Left lobe of liver (tissue), 2 donors: ENCODE results near the gene PPP1R10. TPM values are rescaled to one million over a fixed set of nuclear protein-coding genes. Genes with fewer than 3 reads are reported as not detected.
A peak's percentile ranks its signal among the peaks of the same experiment; 100 is the strongest.

Source experiments
- ATAC-seq: fragments of 200-7000 bp; cut with Tn5 transposase; one replicate; pipeline ENCODE4 v1.9.1; 2020; ENCODE audit warnings: mild to moderate bottlenecking, moderate library complexity
- DNase-seq: peaks from one replicate; pipeline ENCODE4 v3.0.0-alpha.2; 2020; ENCODE audit warnings: low spot score
- total RNA-seq: library from RNA; stranded (reverse); gene quantifications from one replicate; pipeline ENCODE4 v1.2.1, GENCODE V29; 2021
- donor health status: DM: no; HTN: no; CAD: no; lungs with moderate emphysema.
- donor health status: DM: no; HTN: yes; CAD: no.

PPP1R10 gene
- total RNA-seq, 1 donor from 2014 or later, result 49.8 TPM

- ATAC-seq, result peak; percentile 5
- DNase-seq, result no peak
These were observed 17.3 kb downstream of the PPP1R10 start for GRCh38 chr6:30599625-30600324.

- DNase-seq, result no peak
- ATAC-seq, result peak; percentile 8
These were observed 18.0 kb downstream of the PPP1R10 start for GRCh38 chr6:30598912-30599624.

GRCh38 chr6:30597315-30598144 is 19.5 kb downstream of the PPP1R10 start:
- ATAC-seq, result peak; percentile 85
- peak; percentile 80 for DNase-seq

GRCh38 chr6:30592287-30592686 is 24.8 kb downstream of the PPP1R10 start:
- no peak for DNase-seq

GRCh38 chr6:30591008-30591407 is 26.0 kb downstream of the PPP1R10 start:
- ATAC-seq, result no peak
- DNase-seq, result no peak

More at GRCh38 chr6:30592287-30592686, 24.8 kb downstream of the PPP1R10 start:
- ATAC-seq, result no peak

- DNase-seq (no peak), ATAC-seq (no peak)
These were observed 26.5 kb downstream of the PPP1R10 start for GRCh38 chr6:30590509-30590908.

DNA sequence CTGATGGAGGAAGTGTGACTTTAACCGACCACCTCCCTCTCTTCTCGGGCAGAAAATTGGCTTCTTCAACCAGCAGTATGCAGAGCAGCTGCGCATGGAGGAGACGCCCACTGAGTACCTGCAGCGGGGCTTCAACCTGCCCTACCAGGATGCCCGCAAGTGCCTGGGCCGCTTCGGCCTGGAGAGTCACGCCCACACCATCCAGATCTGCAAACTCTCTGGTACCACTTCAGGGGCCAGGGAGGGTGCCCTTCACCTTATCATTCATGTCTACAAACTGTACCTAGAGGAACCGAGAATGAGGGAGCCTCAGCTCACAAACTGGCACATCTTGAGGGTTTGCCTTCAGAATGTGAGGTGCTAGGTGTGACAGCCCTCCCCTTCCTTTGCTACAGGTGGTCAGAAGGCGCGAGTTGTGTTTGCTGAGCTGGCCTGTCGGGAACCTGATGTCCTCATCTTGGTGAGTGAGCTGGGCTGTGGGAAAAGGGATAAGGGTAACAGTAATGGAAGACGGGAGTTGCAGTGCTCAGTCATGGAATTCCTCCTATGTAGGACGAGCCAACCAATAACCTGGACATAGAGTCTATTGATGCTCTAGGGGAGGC is 27.2 kb downstream of the PPP1R10 start:
- ATAC-seq, result no peak
- DNase-seq, result no peak

- DNase-seq (no peak), ATAC-seq (no peak)
These were observed 33.1 kb downstream of the PPP1R10 start for GRCh38 chr6:30583921-30584320.

DNA sequence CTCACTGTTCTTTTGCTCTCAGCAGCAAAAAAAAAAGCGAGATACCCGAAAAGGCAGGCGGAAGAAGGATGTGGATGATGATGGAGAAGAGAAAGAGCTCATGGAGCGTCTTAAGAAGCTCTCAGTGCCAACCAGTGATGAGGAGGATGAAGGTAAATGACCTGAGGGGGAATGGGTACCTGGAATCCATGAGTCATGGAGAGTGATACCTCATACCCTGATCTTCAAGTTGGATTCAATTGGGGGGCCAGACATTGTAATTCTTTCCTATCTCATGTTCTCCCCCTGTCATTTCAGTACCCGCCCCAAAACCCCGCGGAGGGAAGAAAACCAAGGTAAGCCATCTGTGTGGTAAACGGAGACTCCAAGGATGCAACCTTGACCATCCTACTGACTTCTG is 39.0 kb downstream of the PPP1R10 start:
- ATAC-seq (no peak), DNase-seq (no peak)

GRCh38 chr6:30573113-30573512 is 43.9 kb downstream of the PPP1R10 start:
- ATAC-seq, result no peak

GRCh38 chr6:30572148-30572547 is 44.9 kb downstream of the PPP1R10 start:
- DNase-seq, result no peak
- ATAC-seq, result no peak

More at GRCh38 chr6:30573113-30573512, 43.9 kb downstream of the PPP1R10 start:
- no peak for DNase-seq

DNA sequence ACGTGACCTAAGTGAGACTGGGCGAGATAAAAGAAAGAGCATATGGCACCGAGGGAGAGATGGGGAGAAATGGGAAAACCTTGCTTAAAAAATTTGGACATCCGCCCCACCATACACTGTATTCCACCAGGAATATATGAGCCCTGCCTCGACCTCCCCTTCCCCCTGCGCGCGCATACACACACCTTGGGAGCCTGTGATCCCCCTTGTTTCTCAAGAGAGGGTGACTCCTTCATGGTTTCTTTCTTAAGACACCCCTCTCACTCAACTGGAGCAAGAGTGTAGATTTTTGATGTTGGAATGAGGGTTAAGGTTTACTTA is 45.3 kb downstream of the PPP1R10 start:
- ATAC-seq (no peak), DNase-seq (no peak)

DNA sequence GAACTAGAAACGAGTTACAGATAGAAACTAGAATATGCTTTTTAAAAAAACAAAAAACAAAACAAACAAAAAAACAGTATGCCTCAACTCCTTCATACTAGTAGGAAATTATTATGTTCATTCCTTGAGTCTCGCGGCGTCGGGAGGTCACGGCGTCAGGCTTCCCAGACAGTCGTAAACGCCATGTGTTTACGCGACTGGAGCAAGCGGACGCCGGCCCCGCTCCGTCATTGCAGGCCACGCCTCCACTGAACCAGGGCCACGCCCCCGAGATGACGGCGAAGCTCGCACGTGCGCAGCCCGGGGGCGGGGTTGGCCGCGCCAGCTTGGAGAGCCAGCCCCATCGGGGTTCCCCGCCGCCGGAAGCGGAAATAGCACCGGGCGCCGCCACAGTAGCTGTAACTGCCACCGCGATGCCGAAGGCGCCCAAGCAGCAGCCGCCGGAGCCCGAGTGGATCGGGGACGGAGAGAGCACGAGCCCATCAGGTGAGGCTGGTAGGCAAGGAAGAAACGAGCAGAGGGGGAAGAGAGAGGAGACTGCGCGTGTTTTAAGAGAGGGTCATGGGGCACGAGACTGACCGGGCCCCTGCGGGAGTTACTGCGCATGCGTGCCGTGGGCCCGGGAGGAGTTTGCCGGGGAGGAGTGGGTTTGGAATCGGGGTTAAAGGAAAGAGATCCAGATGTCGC is 45.8 kb downstream of the PPP1R10 start, which contains the start of gene ABCF1:
Gene ABCF1, plus strand, starts transcription at position 368 of the 687 bp plus-strand sequence. Its CDS starts 46 bp downstream, at position 414.
- peak; percentile 98 for ATAC-seq
- DNase-seq, result peak; percentile 99

DNA sequence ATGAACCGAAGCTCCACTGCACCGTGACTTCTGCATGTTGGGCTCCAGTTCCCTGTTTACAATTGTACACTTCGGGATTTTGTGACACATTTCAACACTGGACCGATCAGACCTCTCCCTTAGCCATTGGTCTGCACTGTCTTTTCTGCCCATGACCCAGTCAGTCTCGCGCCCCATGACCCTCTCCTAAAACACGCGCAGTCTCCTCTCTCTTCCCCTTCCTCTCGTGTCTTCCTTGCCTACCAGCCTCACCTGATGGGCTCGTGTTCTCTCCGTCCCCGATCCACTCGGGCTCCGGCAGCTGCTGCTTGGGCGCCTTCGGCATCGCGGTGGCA is 46.3 kb downstream of the PPP1R10 start:
- DNase-seq, result no peak
- ATAC-seq, result peak; percentile 30

GRCh38 chr6:30570263-30570662 is 46.8 kb downstream of the PPP1R10 start:
- ATAC-seq, result no peak

DNA sequence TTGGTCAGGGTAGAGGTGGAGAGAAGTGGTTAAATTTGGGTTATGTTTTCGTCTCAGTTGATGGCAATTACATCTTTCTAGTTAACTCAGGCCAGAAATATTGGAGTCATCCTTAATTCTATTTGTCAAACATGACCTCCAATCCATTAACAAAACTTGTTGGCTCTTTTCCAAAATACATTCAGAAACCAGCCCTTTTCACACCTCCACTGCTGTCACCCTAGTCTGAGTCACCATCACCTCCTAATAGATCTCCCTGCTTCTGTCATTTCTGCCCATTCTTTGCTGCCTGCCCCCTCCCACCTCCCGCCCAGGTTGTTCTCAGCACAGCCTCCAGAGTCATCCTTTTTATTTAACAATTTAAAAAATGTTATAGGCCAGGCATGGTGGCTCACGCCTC is 48.8 kb downstream of the PPP1R10 start:
- DNase-seq (no peak), ATAC-seq (no peak)

More at GRCh38 chr6:30570263-30570662, 46.8 kb downstream of the PPP1R10 start:
- DNase-seq, result no peak

DNA sequence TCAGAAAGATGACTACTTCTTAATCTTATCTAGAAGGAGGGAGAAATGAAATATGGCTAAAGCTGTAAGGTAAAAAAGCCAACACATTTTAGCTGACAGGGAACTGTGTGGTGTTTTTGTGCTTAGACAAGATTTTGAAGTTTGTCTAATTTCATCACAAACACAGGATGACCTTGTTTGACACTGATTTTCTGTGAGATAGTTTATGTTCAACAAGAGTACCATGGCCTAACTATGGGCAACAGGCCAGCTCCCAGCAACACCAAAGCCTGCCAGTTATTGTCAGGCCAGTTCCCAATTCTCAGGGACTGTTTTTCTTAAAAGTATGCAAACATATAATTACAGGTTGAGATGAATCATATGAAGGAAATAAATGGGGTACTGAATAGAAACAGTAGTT is 51.3 kb downstream of the PPP1R10 start:
- DNase-seq (peak; percentile 85), ATAC-seq (peak; percentile 72)

- DNase-seq (no peak), ATAC-seq (no peak)
These were observed 52.9 kb downstream of the PPP1R10 start for GRCh38 chr6:30564114-30564513.

GRCh38 chr6:30562470-30563425 is 54.3 kb downstream of the PPP1R10 start:
- ATAC-seq, result peak; percentile 77

More at GRCh38 chr6:30562470-30563425, 54.3 kb downstream of the PPP1R10 start:
- peak; percentile 58 for DNase-seq
